Mammary epithelial cell (primary cell): Measurements from ENCODE around the gene KIT.

Experiments used
- CTCF ChIP-seq, 2 donors: IDR thresholded peaks in 1 of 2; conservative IDR thresholded peaks in 1 of 2; 2 replicates each; pipeline ENCODE4 v1.5.1; 2011 to 2012; ENCODE audit warnings: inconsistent platforms in 2 of 2, low read length in 2 of 2, mild to moderate bottlenecking in 2 of 2, control low read depth in 1 of 2, low read depth in 1 of 2; ENCODE audit not compliant: insufficient read depth in 1 of 2; ENCODE audit errors: extremely low read depth in 1 of 2
- EZH2 ChIP-seq: IDR thresholded peaks from 2 replicates; pipeline ENCODE4 v1.6.1; 2012; ENCODE audit warnings: low read length, inconsistent platforms, borderline replicate concordance

- TF ChIP-seq CTCF (conservative IDR thresholded peaks at IDR 0.05 in 1 of 2, IDR thresholded peaks at IDR 0.05 in 1 of 2; ENCODE audit: extremely low read depth in 1 of 2, insufficient read depth in 1 of 2, low read depth in 1 of 2, low read length in 2 of 2) (no peak), EZH2 (peak; percentile 75)
These were observed 1.6 kb downstream of the KIT start for GRCh38 chr4:54659313-54659712.
